ENCODE results near the gene ICAM4.
A peak's percentile ranks its signal among the peaks of the same experiment; 100 is the strongest.
"Not testable (repeated sequence)": the region's sequence is repeated elsewhere in the genome, so short reads cannot be mapped to it uniquely, and the experiment has no call there.

The ICAM4 gene

GRCh38 chr19:10269333-10270179 is 17.2 kb upstream of the ICAM4 start:
- DNase-seq: peak in 1 of 2 experiments; percentile 57

GRCh38 chr19:10270180-10270615 is 16.6 kb upstream of the ICAM4 start:
- DNase-seq: no peak

GRCh38 chr19:10270616-10271394 is 15.9 kb upstream of the ICAM4 start, which contains the start of gene ICAM1:
Gene ICAM1 (plus strand): TSS chr19:10271120. CDS start chr19:10271160, 40 bp downstream.
- DNase-seq: peak; percentile 30 to 49

GRCh38 chr19:10271543-10272086 is 15.1 kb upstream of the ICAM4 start:
- DNase-seq: no peak

- DNase-seq: no peak
These were observed 12.2 kb upstream of the ICAM4 start for GRCh38 chr19:10274589-10274988.

- no peak for DNase-seq
These were observed 8.8 kb upstream of the ICAM4 start for GRCh38 chr19:10277795-10278589.

GRCh38 chr19:10278935-10279334 is 7.8 kb upstream of the ICAM4 start:
- no peak for DNase-seq

GRCh38 chr19:10279737-10280442 is 6.9 kb upstream of the ICAM4 start:
- DNase-seq: no peak

GRCh38 chr19:10282043-10282442 is 4.7 kb upstream of the ICAM4 start:
- not testable (repeated sequence) for DNase-seq

GRCh38 chr19:10283301-10284064 is 3.3 kb upstream of the ICAM4 start:
- DNase-seq: no peak

- no peak for DNase-seq
These were observed 2.4 kb upstream of the ICAM4 start for GRCh38 chr19:10284065-10284959.

GRCh38 chr19:10284960-10285278 is 1.8 kb upstream of the ICAM4 start:
- no peak for DNase-seq

GRCh38 chr19:10285393-10285792 is 1.4 kb upstream of the ICAM4 start:
- DNase-seq: no peak

- DNase-seq: peak; percentile 42 to 73
These were observed 2.0 kb downstream of the ICAM4 start for GRCh38 chr19:10288662-10289166.

GRCh38 chr19:10289167-10289835 is 2.5 kb downstream of the ICAM4 start:
- peak; percentile 64 to 80 for DNase-seq

GRCh38 chr19:10289836-10290356 is 3.1 kb downstream of the ICAM4 start, which contains the start of gene ICAM5:
Gene ICAM5 (plus strand): TSS chr19:10289952. CDS start chr19:10290044, 92 bp downstream.
- DNase-seq: no peak

GRCh38 chr19:10290357-10290875 is 3.7 kb downstream of the ICAM4 start:
- DNase-seq: peak in 1 of 2 experiments; percentile 43

- DNase-seq: peak in 1 of 2 experiments; percentile 69
These were observed 4.3 kb downstream of the ICAM4 start for GRCh38 chr19:10290876-10291553.

Data from SW 1271 (cell line).